ENCODE measurements around the gene GNAT1. TPM values are rescaled to one million over a fixed set of nuclear protein-coding genes. Genes with fewer than 3 reads are reported as not detected.

The GNAT1 gene
- total RNA-seq, 3 donors from 2014 or later = not detected

DNA sequence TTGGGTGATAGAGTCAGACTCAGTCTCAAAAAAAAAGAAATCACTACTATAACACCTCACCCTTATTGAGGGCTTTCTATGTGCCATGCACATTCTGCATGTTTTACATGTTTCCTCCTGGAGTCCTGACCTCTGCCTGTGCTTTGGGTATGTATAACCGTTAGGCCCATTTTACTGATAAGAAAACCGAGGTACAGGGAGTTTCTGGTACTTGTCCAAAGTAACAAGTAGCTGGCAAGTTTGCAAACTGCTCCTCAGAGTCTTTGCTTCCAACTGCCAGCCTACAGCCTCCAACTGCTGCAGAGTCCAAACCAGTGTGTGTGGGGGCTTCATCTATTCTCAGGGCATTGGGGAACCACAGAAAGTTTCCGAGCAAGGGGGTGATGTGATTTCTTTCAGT lies 40.9 kb downstream of the GNAT1 start:
- Histone ChIP-seq H3K9me3 (no peaks in the 10 kb centered on the region), H3K27me3 (no peaks in the 10 kb centered on the region), H3K4me3 (no peak overlapping the region), H3K36me3 (no peaks in the 10 kb centered on the region), H3K4me1 (peaks cover 0 to 3% of the 10 kb centered on the region in 2 donors), H3K27ac (no peak overlapping the region)
- no peak for TF ChIP-seq POLR2A (IDR thresholded peaks at IDR 0.05)
- TF ChIP-seq POLR2AphosphoS5 (IDR thresholded peaks at IDR 0.05) = no peak
- TF ChIP-seq, protein P1, sequence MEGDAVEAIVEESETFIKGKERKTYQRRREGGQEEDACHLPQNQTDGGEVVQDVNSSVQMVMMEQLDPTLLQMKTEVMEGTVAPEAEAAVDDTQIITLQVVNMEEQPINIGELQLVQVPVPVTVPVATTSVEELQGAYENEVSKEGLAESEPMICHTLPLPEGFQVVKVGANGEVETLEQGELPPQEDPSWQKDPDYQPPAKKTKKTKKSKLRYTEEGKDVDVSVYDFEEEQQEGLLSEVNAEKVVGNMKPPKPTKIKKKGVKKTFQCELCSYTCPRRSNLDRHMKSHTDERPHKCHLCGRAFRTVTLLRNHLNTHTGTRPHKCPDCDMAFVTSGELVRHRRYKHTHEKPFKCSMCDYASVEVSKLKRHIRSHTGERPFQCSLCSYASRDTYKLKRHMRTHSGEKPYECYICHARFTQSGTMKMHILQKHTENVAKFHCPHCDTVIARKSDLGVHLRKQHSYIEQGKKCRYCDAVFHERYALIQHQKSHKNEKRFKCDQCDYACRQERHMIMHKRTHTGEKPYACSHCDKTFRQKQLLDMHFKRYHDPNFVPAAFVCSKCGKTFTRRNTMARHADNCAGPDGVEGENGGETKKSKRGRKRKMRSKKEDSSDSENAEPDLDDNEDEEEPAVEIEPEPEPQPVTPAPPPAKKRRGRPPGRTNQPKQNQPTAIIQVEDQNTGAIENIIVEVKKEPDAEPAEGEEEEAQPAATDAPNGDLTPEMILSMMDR (IDR thresholded peaks at IDR 0.05) = no peak
- no peak for DNase-seq (ENCODE audit: low spot score in 2 of 2)
- intact Hi-C loops (cut with DNase I; ENCODE audit: low total_unique reads) = no loop called here

DNA sequence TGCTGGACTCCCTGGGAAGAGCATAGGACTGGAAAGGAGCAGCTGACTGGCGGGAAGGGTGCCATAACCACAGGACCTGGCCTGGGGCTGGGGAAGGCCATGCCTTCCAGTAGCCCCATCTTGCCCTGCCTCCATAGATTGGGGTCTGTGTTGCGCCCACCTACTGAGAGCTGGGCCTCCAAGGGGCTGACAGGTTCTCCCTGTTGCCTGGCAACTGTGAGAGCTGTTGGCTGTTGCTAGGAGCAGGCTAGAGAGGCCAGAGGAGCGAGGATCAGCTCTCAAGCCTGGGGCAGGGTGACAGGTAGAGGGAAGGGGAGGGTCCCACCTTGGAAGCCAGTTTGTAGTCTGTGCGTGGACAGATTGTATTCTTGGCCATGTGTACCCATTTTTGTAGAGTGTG lies 41.8 kb downstream of the GNAT1 start:
- Histone ChIP-seq H3K27me3 (no peaks in the 10 kb centered on the region), H3K4me1 (peaks cover 0 to 2% of the 10 kb centered on the region in 2 donors), H3K36me3 (no peaks in the 10 kb centered on the region), H3K4me3 (no peak overlapping the region), H3K27ac (no peak overlapping the region), H3K9me3 (no peaks in the 10 kb centered on the region)
- DNase-seq (ENCODE audit: low spot score in 2 of 2) = no peak
- TF ChIP-seq, protein P1 (IDR thresholded peaks at IDR 0.05) = no peak
- TF ChIP-seq POLR2AphosphoS5 (IDR thresholded peaks at IDR 0.05) (no peak), POLR2A (IDR thresholded peaks at IDR 0.05) (no peak)
- intact Hi-C loops (cut with DNase I; ENCODE audit: low total_unique reads) = no loop called here

DNA sequence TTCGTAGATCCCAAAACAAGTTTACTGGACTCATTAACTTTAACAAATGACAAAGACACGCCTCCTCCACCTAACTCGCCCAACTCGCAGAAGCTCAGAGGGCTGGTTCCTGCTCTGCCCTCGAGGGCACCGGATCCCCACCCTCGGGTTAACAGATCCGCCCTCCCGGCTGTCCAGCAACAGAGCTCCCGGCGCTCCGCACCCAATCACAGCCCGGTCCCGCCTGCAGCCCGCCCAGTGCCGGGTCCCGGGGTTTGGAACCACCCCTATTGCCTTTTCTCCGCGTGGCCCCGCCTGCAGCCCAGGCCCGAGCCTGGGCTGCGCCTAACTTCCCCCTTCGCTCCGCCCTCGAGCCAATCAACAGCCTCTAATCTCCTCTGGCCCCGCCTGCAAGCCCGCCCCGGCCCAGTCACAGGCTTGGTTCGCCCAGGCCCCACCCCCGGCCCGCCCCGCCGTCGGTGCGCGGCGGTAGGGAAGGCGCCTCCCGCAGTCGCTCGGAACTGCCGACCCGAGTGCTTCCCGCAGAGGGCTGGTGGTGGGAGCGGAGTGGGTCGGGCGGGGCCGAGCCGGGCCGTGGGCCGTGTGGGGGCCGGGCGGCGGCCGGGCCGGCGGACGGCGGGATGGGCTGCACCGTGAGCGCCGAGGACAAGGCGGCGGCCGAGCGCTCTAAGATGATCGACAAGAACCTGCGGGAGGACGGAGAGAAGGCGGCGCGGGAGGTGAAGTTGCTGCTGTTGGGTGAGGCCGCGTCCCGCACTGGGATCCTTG lies 44.5 kb downstream of the GNAT1 start, which contains the start of gene GNAI2:
Gene GNAI2, plus strand, starts transcription at position 489 of the 768 bp plus-strand sequence. Its CDS starts 132 bp downstream, at position 621.
- intact Hi-C loops (cut with DNase I; ENCODE audit: low total_unique reads) = no loop called here
- Histone ChIP-seq H3K4me1 (peaks cover 11 to 21% of the 10 kb centered on the region in 2 donors), H3K27ac (peak within 1 kb of the TSS; percentile 91), H3K9me3 (no peaks in the 10 kb centered on the region), H3K36me3 (no peaks in the 10 kb centered on the region), H3K27me3 (no peaks in the 10 kb centered on the region), H3K4me3 (peak within 1 kb of the TSS; percentile 77 to 87 (median 87))
- TF ChIP-seq POLR2A (IDR thresholded peaks at IDR 0.05) (peak; percentile 47), POLR2AphosphoS5 (IDR thresholded peaks at IDR 0.05) (peak; percentile 21 to 81 (median 80))
- TF ChIP-seq, protein P1 (IDR thresholded peaks at IDR 0.05) = peak in 2 of 3 donors; percentile 5 to 21
- peak; percentile 99 for DNase-seq (ENCODE audit: low spot score in 2 of 2)

DNA sequence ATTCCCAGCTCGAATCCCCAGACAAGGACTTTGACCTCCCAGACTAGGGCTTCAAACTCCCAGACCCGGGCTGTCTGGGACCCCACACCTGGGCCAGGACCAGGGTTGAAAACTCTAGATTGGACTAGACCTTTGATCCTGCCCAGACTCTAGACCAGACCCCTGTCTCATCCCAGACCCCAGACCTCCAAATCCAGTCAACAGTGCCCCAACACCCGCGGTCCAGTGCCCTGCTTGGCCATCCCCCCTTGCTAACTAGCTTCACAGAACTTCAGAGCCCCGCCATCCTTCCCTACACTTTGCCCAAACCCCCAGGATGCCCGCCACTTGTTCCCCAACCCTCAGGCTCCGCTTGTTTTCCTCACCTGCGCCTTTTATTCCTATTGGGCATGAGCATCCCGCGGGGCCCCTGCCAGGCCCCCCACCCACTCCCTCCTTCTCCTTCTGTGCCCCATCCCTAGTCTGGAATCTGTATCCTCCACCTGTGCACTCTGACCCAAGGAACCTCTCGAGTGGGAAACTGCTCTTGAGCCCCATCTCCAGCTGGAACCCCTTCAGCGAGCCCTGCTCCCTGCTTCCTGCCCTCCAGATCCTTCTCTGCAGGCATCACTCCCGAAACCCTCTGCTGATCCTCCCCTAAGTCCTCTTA lies 45.2 kb downstream of the GNAT1 start:
- Histone ChIP-seq H3K36me3 (no peaks in the 10 kb centered on the region), H3K9me3 (no peaks in the 10 kb centered on the region), H3K27ac (peak overlapping the region; percentile 91), H3K27me3 (no peaks in the 10 kb centered on the region), H3K4me3 (peak overlapping the region; percentile 77 to 87 (median 87)), H3K4me1 (peaks cover 16 to 21% of the 10 kb centered on the region in 2 donors)
- DNase-seq (ENCODE audit: low spot score in 2 of 2) = no peak
- TF ChIP-seq POLR2A (IDR thresholded peaks at IDR 0.05) = no peak
- intact Hi-C loops (cut with DNase I; ENCODE audit: low total_unique reads) = no loop called here

DNA sequence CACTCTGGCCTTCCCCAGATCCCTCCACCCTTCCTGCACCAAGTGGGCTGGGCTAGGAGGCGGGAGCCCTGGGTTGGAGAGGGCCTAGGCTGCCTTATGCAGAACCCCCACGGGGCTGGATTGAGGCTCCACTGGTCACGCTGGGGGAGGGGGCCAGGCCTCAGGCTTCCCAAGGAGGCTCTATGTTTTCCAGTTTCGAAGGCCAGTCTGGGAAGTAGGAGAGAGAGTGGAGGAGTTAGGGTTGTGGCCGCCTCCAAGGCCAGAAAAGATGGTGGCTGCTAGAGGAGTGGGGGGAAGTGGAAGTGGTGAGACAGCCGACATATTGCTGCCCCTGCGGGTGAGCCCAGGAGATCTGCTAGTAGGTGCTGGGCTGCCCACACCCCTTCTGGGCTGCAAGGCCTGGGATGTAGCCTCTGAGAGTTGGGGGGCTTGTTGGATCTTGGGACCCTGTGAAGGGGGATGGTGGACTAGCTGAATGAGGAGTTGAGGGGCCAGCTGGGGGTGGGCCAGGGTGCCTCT lies 45.8 kb downstream of the GNAT1 start:
- Histone ChIP-seq H3K27ac (peak overlapping the region; percentile 91), H3K4me3 (peak overlapping the region; percentile 77 to 87 (median 87)), H3K27me3 (no peaks in the 10 kb centered on the region), H3K36me3 (no peaks in the 10 kb centered on the region), H3K9me3 (no peaks in the 10 kb centered on the region), H3K4me1 (peaks cover 20 to 21% of the 10 kb centered on the region in 2 donors)
- DNase-seq (ENCODE audit: low spot score in 2 of 2) = no peak
- TF ChIP-seq POLR2A (IDR thresholded peaks at IDR 0.05) (no peak), POLR2AphosphoS5 (IDR thresholded peaks at IDR 0.05) (no peak)
- TF ChIP-seq, protein P1 (IDR thresholded peaks at IDR 0.05) = no peak
- intact Hi-C loops (cut with DNase I; ENCODE audit: low total_unique reads) = no loop called here

Data from breast epithelium (tissue), 4 donors.